Endothelial cell of hepatic sinusoid (primary cell): Measurements from ENCODE around the gene ADPRS.

ENCODE experiments used
- in situ Hi-C: cut with HindIII; loops from 2 replicates; pipeline ENCODE4 v1.10.0; 2017; ENCODE audit warnings: low sequenced_read_pairs

The ADPRS gene

GRCh38 chr1:36087233-36088123 lies 1.2 kb upstream of the ADPRS start:
- in situ Hi-C loops: no loop called here

- in situ Hi-C loops: no loop called here
These were observed 471 bp upstream of the ADPRS start for GRCh38 chr1:36088265-36088576.

- in situ Hi-C loops: no loop called here
These were observed 865 bp downstream of the ADPRS start for GRCh38 chr1:36089393-36090121.

- in situ Hi-C loops: no loop called here
These were observed 2.4 kb downstream of the ADPRS start for GRCh38 chr1:36091141-36091540.

- in situ Hi-C loops: no loop called here
These were observed 3.0 kb downstream of the ADPRS start for GRCh38 chr1:36091698-36092097.

- in situ Hi-C loops: no loop called here
These were observed 3.6 kb downstream of the ADPRS start for GRCh38 chr1:36092166-36092797.

- in situ Hi-C loops: no loop called here
These were observed 4.1 kb downstream of the ADPRS start for GRCh38 chr1:36092798-36093185.

- in situ Hi-C loops: no loop called here
These were observed 4.5 kb downstream of the ADPRS start for GRCh38 chr1:36093226-36093625.

GRCh38 chr1:36093929-36094328 lies 5.2 kb downstream of the ADPRS start:
- in situ Hi-C loops: no loop called here

GRCh38 chr1:36094621-36095061 lies 5.9 kb downstream of the ADPRS start:
- in situ Hi-C loops: no loop called here

GRCh38 chr1:36095760-36096405 lies 7.2 kb downstream of the ADPRS start:
- in situ Hi-C loops: no loop called here

GRCh38 chr1:36096500-36097432 lies 8.1 kb downstream of the ADPRS start:
- in situ Hi-C loops: no loop called here

- in situ Hi-C loops: no loop called here
These were observed 9.2 kb downstream of the ADPRS start for GRCh38 chr1:36097693-36098585.

GRCh38 chr1:36098650-36099365 lies 10.1 kb downstream of the ADPRS start:
- in situ Hi-C loops: no loop called here

- in situ Hi-C loops: no loop called here
These were observed 11.1 kb downstream of the ADPRS start for GRCh38 chr1:36099681-36100341.

- in situ Hi-C loops: no loop called here
These were observed 11.7 kb downstream of the ADPRS start for GRCh38 chr1:36100376-36100775.

- in situ Hi-C loops: no loop called here
These were observed 12.9 kb downstream of the ADPRS start for GRCh38 chr1:36101546-36101945.

GRCh38 chr1:36106269-36106668 lies 17.6 kb downstream of the ADPRS start:
- in situ Hi-C loops: no loop called here
